NCI-H146 treated with DMSO at 0.1 percent for 48 hours (cell line): ENCODE results near the gene DSPP.
"Not testable (repeated sequence)": the region's sequence is repeated elsewhere in the genome, so short reads cannot be mapped to it uniquely, and the experiment has no call there.

Experiments
- DNase-seq: peaks from one replicate; lab custom pipeline; 2025; ENCODE audit not compliant: unreplicated experiment; lab: John Stamatoyannopoulos, UW

DSPP gene

GRCh38 chr4:87608229-87608628 lies at the start of gene DSPP:
Gene DSPP, plus strand, starts transcription at chr4:87608529. Its CDS starts 2,380 bp downstream, at chr4:87610909.
- DNase-seq: no peak

- DNase-seq: no peak
Observed at GRCh38 chr4:87559090-87559837, 49.1 kb upstream of the DSPP start.

GRCh38 chr4:87560802-87561201 lies 47.5 kb upstream of the DSPP start:
- no peak for DNase-seq

- no peak for DNase-seq
Observed at GRCh38 chr4:87565746-87566145, 42.6 kb upstream of the DSPP start.

GRCh38 chr4:87566276-87566675 lies 42.1 kb upstream of the DSPP start:
- DNase-seq: no peak

GRCh38 chr4:87567191-87567590 lies 41.1 kb upstream of the DSPP start:
- no peak for DNase-seq

GRCh38 chr4:87570290-87570805 lies 38.0 kb upstream of the DSPP start:
- DNase-seq: no peak

GRCh38 chr4:87574376-87574775 lies 34.0 kb upstream of the DSPP start:
- DNase-seq: not testable (repeated sequence)

- no peak for DNase-seq
Observed at GRCh38 chr4:87574996-87575395, 33.3 kb upstream of the DSPP start.

- no peak for DNase-seq
Observed at GRCh38 chr4:87575408-87575807, 32.9 kb upstream of the DSPP start.

- DNase-seq: no peak
Observed at GRCh38 chr4:87575983-87576382, 32.3 kb upstream of the DSPP start.

- DNase-seq: no peak
Observed at GRCh38 chr4:87579478-87579877, 28.9 kb upstream of the DSPP start.

GRCh38 chr4:87580057-87580456 lies 28.3 kb upstream of the DSPP start:
- no peak for DNase-seq

- DNase-seq: no peak
Observed at GRCh38 chr4:87584222-87584908, 24.0 kb upstream of the DSPP start.

GRCh38 chr4:87589531-87589930 lies 18.8 kb upstream of the DSPP start:
- DNase-seq: no peak

GRCh38 chr4:87592124-87592523 lies 16.2 kb upstream of the DSPP start:
- DNase-seq: no peak

GRCh38 chr4:87601361-87601760 lies 7.0 kb upstream of the DSPP start:
- DNase-seq: no peak

GRCh38 chr4:87614292-87614890 lies 6.1 kb downstream of the DSPP start:
- DNase-seq: no peak

GRCh38 chr4:87616268-87616667 lies 7.9 kb downstream of the DSPP start:
- no peak for DNase-seq

GRCh38 chr4:87620086-87620485 lies 11.8 kb downstream of the DSPP start:
- no peak for DNase-seq

- no peak for DNase-seq
Observed at GRCh38 chr4:87620491-87620890, 12.2 kb downstream of the DSPP start.

- no peak for DNase-seq
Observed at GRCh38 chr4:87622303-87622702, 14.0 kb downstream of the DSPP start.
